NCI-H1105 treated with DMSO at 0.1 percent for 48 hours (cell line): Measurements from ENCODE around the gene JAKMIP1.

Experiments used
- DNase-seq: peaks from one replicate; lab custom pipeline; 2025; lab: John Stamatoyannopoulos, UW

JAKMIP1 gene

DNA sequence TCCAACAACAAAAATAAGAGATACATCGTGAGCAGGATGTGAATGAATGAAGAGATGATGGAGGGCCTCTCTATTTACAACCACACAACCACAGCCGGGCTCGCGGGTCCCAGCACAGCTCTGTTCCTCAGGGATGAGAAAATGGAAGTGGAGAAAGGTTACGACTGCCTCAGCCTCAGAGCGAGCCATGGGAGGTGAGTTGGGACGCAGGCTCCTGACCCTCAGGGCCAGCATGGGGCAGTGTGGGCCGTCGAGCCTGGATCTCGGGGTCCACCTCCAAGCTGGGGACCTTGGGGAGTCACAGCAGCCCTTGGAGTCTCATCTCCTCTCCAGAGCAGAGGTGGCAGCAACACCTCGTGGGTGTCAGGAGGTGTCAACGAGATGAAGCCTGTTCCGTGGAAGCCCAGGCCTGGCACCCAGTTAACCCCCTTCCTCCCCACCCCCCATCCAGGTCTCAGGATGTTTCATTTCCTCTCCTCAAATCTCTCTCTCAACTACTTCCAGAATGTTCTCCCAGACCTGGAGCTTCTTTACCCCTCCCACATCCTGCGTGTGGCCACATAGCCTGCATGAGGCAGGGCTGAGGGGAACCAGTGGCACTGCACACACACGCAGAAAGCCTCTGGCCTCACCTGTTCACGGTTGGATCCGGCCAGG, 208.1 kb downstream of the JAKMIP1 start:
- DNase-seq: no peak

DNA sequence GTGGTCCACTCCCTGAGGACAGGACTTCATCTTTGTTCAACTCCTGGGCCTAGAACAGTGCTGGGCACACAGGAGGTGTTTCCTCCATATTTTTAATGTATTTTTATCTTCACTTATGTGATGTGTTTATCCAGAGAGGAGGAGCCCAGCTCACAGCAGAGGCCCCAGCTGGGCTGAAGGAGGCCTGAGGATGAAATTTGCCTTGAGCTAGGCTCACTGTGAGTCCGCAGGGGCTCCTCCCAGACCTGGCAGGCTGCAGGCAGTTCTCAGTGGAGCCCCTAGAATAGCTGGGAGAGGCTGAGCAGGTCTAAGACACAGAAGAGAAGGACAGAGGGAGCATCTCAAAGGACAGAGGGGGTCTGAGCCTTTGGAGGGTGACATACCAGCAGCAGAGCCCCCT, 208.9 kb downstream of the JAKMIP1 start:
- DNase-seq: no peak

DNA sequence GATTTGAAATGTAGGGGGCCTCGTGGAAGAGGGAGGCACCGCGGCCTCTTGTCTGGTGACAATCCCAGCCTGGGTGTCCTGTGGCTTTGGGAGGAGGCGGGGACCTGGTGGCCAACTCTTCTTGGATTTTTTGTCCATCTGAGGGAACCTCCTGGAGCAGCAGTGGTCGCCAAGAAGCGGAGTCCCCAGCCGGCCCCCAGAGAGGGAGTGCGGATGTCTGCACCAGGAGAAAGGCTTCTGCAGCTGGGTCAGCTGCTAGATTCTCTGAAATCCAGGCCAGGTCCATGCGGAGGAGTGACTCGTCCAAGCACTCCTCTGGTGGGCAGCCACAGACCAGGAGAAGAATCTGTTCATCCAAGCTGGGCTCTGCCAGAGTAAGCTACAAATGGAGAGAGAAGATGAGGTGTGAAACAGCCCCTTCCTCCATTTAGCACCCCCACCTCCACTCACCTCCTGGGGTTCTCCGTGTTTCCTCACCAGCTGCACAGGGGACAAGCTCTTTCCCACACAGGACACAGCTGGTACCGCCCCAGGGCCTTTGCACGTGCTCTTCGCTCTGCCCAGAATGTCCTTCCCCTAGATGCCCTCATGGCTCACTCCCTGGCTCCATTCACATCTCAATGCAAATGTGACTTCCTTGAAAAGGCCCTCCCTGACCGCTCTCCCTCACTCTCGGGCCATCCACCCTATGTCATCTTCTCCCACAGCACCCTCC, 209.7 kb downstream of the JAKMIP1 start:
- DNase-seq: no peak

DNA sequence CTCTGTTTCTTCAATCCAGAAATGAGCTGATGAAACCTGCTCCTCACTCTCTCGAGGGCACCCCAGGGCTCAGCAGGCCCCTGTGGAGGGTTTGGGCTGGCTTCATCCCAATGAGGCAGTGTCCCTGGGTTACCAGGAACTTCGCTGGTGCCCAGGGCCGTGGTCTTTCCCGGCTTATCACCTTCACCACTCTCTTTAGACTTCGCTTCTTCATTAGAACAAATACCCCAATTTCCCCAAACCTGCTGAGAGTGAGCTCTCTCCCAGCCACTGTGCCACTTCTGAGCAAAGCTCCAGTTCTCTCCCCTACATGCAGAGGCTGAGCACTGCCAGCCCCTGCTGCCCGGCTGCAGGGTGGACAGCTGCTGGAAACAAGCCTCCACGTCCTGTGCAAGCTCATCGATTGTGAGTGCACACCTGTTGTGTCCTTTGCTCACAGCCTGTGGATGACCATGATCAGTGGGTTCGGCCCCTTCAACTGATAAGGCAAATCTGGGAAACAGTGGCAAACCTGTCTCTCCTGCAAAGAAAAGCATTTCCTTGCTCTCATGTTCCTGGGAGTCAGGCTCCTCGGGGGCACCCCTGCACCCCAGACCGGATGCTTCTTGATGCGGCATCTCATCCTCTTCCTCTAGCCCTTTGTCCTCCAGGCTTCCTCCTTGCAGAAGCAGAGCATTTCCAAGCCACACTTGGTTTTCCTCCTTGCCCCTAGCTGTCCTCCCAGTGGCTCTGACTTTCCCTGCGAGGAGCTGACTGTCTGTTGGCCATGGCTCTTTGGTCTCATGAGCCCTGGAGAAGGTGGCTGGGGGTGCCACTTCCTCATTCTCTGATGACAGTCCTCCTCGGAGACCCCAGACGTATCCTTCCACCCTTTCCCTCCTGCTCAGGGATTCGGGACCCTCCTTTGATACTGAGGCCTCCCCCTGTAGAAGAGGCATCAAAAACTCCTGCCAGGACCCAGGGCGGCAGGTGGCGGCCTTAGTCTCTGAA, 210.8 kb downstream of the JAKMIP1 start:
- DNase-seq: no peak

DNA sequence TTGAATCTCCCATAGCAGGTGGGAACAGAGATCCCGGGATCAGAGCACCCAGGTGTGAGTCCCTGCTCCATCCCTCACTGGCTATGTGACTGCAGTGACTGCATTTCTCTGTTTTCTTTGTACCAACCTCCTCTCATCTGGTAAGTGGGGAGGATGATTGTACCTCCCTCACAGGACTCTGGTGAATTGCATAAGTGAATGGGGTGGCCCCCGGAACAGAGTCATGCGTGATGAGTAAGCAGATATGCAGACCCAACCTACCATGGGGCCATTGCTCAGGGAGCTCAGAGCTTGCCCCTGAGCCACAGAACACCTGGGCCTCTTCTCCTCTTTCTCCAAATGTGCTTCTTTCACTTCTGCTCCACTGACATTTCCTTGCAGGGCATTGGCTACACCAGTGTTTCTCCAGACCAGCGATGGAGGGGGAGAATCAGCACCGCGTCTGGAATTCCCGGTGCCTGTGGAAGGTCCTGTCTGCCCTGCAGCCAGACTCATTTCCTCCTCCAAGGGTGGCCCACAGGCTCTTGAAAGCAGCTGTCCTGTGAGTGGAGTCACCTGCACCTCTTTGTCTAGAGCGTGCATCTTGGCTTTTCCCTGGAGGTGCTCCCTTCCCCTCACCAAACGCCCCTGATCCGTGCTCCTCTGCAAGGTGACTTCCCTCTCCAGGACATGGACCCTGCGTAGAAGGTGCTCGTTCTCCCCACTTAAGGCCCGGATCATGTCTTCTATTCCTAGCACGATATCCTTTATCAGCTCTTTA, 212.1 kb downstream of the JAKMIP1 start:
- DNase-seq: no peak

DNA sequence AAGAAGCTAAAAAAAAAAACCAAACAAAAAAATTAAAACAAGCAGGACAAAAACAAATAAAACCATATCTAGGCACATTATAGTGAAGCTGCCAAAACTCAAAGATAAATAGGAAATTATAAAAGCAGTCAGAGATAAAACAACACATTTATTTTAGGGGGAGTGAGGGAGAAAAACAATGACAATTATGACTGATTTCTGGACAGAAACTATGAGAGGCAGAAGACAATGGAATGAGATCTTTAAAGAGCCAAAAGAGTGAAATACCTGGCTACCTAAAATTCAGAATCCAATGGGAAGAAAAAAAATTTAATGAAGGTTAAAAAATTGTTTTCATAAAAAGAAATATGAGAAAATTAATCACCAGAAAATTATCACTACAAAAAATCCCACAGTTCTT, 215.5 kb downstream of the JAKMIP1 start:
- DNase-seq: no peak

DNA sequence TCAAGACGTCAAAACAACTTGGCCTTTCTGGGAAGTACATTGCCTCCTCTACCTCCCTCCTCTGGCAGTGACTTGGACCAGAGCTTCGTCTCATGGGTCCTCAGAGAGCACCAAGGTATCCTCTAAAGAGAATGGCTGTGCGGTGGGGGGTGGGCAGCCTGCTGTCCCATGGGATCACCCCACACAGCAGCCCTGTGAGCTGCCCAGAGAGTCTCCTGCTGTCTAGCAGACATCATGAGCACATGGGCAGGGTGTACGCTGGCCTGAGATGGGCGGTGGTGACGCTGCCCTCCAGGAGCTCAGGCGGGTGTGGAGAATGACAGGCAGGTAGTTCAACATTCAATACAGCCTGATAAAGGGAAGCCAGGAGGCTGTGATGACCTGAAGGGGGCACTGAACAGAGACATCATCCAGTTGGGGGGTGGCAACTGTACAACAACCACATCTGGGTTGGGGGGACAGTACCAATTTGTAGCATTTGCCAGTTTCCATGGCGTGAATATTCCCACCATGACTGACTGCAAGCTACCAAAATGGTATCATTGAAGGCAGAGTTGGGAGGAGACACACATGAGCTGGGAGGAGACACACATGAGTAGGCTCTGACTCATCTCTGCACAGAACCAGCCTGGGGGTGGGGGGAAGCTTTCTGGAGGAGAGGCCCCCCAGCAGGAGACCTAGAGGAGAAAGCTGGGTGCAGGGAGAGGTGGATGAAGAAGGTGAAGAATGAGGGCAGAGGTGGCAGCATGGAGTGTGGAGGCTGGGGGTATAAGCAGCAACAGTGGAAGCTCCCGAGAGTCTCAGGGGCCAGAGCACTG, 218.0 kb downstream of the JAKMIP1 start:
- DNase-seq: no peak

DNA sequence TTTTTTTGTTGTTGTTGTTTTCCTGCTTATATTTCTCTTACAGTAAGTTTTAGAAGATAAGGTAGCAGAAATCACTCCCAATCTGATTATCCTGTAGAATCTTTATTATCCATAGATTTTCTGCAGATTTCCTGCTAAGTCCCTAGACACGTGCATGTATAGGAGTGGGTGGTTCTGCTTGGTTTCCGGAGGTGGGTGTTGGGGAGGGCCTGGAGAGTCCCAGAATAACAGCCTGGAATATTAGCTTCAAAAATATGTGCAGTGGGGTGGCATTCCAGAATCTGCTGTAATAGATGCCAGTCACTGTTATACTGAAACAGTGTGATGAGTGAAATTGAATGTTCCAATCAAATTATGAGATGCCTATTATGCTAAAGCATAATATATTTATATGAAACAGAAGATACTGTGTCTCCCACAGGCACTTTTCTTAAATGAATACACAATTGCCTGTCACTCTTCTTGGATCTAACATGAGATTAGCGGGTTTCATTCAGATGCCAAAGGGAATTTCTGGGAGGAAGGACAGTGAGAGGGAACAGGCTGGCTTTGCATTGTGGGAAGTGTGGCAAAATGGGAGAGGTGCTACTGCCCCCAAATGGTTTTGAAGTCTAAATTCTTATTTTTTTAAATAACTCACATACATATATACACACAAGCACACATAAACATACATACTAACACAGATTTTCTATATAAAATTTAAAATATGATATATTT, 219.8 kb downstream of the JAKMIP1 start:
- DNase-seq: no peak

DNA sequence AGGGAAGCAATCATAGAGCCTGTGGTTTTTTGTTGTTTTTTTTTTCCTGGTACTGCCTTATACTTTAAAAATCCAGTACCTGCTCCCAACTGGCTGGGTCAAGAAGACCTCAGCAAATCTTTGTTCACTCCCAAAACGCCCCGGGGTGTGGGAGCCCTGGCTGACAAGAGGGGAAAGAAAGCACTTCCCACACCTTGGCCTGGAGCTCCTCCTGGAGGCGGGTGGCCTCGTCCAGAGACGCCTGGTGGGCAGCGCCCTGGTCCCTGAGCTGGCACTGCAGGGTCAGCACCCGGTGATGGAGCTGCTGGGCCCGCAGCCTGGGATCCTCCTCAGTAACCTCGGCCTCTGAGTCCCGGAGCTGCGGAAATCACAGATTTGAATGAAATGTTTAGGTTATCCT, 220.4 kb downstream of the JAKMIP1 start:
- peak; percentile 34 for DNase-seq

DNA sequence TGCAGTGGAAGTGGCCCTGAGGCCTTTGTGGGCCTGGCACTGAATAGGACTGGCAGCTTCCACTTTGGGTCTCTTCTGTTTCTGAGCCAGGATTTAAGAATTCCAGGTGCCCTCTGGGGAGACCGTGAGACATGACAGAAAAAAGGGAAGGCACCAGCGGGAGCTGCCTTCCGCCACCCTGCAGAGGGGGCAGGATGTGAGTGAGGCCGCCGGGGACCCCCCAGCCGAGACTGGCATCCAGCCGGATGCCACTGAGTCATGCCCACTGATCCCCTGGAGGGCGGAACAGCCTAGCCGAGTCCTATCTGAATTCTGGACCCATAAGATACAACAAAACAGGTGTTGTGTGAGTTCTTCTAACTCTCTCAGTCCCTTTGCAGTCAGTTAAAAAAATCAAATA, 223.4 kb downstream of the JAKMIP1 start:
- DNase-seq: no peak

DNA sequence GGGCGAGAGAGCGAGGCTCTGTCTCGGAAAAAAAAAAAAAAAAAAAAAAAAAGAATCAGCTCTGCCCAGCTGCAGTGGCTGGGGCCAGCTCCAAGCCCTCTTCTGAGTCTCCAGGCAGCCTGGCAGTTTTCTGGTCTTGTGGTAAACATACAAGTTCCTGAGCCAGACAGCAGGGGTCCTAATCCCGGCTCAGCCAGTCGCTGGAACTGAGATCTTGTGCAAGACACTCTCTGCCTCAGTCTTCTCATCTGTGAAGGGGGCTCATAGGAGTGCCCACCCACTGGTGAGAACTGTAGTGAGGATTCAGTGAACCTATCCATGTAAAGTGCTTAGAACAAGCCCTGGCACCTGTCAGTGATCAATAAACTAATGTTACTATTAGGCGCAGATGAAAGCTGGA, 223.9 kb downstream of the JAKMIP1 start:
- no peak for DNase-seq
